Right atrium auricular region (tissue), 2 donors: Measurements from ENCODE around the gene ID4. TPM values are rescaled to one million over a fixed set of nuclear protein-coding genes. Genes with fewer than 3 reads are reported as not detected.

ENCODE experiments used
- DNase-seq: peaks from one replicate; pipeline ENCODE4 v3.0.0-alpha.2; 2019; ENCODE audit warnings: low spot score
- H3K27ac ChIP-seq, 2 donors: fragments of 200-600 bp; sonication (generic); 1 replicate in 1 of 2; 2 replicates in 1 of 2; pipeline ENCODE4 v1.5.1; 2016 to 2019
- H3K27me3 ChIP-seq, 2 donors: fragments of 200-600 bp; sonication (generic); one replicate each; pipeline versions ENCODE4 v1.5.1 to v1.6.0; 2017 to 2019
- H3K36me3 ChIP-seq: fragments of 200-600 bp; sonication (generic); one replicate; pipeline ENCODE4 v1.5.1; 2016
- H3K4me1 ChIP-seq, 2 donors: fragments of 200-600 bp; sonication (generic); one replicate each; pipeline versions ENCODE4 v1.5.1 to v1.6.0; 2017 to 2019
- H3K4me3 ChIP-seq, 2 donors: fragments of 200-600 bp; sonication (generic); 1 replicate in 1 of 2; 2 replicates in 1 of 2; pipeline ENCODE4 v1.5.1; 2017 to 2019; ENCODE audit warnings: mild to moderate bottlenecking in 1 of 2, moderate library complexity in 1 of 2
- H3K9me3 ChIP-seq, 2 donors: fragments of 200-600 bp; sonication (generic); one replicate each; pipeline ENCODE4 v1.5.1; 2019
- CTCF ChIP-seq, 2 donors: fragments of 200-600 bp; sonication (generic); IDR thresholded peaks; one replicate each; pipeline ENCODE4 v1.5.1; 2019; ENCODE audit warnings: antibody characterized with exemption in 2 of 2
- total RNA-seq, 2 donors: library from RNA; depleted of rRNA; stranded (reverse); fragments of >200 nt; gene quantifications; one replicate each; pipeline ENCODE4 v1.1.0, GENCODE V29; 2016

ID4 gene
- total RNA-seq, 2 donors from 2014 or later = 19.0 to 83.2 TPM

DNA sequence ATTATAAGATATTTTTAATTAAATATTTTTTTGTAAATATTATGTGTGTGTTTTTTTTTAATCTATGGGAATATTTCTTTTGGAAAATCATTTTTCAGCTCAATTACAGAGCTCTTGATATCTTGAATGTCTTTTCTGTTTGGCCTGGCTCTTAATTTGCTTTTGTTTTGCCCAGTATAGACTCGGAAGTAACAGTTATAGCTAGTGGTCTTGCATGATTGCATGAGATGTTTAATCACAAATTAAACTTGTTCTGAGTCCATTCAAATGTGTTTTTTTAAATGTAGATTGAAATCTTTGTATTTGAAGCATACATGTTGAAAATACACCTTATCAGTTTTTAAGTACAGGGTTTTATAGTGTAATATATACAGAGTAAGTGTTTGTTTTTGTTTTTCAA lies 2.6 kb downstream of the ID4 start:
- Histone ChIP-seq H3K9me3 (no peaks in the 10 kb centered on the region), H3K27ac (peak overlapping the region; percentile 20 to 92), H3K36me3 (no peaks in the 10 kb centered on the region), H3K4me3 (peak overlapping the region; percentile 72 to 78), H3K4me1 (peaks cover 0 to 10% of the 10 kb centered on the region in 2 donors), H3K27me3 (no peaks in the 10 kb centered on the region)
- no peak for TF ChIP-seq CTCF (IDR thresholded peaks at IDR 0.05)
- no peak for DNase-seq

GRCh38 chr6:19841181-19841580 lies 4.0 kb downstream of the ID4 start:
- Histone ChIP-seq H3K4me1 (peaks cover 0 to 10% of the 10 kb centered on the region in 2 donors), H3K36me3 (no peaks in the 10 kb centered on the region), H3K27me3 (no peaks in the 10 kb centered on the region), H3K27ac (peak overlapping the region in 1 of 2 donors; percentile 14), H3K9me3 (no peaks in the 10 kb centered on the region), H3K4me3 (no peak overlapping the region)
- no peak for TF ChIP-seq CTCF (IDR thresholded peaks at IDR 0.05)
- DNase-seq = no peak

GRCh38 chr6:19842030-19842615 lies 5.0 kb downstream of the ID4 start:
- Histone ChIP-seq H3K27ac (no peak overlapping the region), H3K9me3 (no peaks in the 10 kb centered on the region), H3K27me3 (no peaks in the 10 kb centered on the region), H3K4me3 (no peak overlapping the region), H3K36me3 (no peaks in the 10 kb centered on the region), H3K4me1 (peaks cover 0 to 10% of the 10 kb centered on the region in 2 donors)
- TF ChIP-seq CTCF (IDR thresholded peaks at IDR 0.05) = no peak
- no peak for DNase-seq

- Histone ChIP-seq H3K9me3 (no peaks in the 10 kb centered on the region), H3K27me3 (no peaks in the 10 kb centered on the region), H3K36me3 (no peaks in the 10 kb centered on the region), H3K4me1 (no peaks in the 10 kb centered on the region), H3K27ac (peak overlapping the region in 1 of 2 donors; percentile 17), H3K4me3 (no peak overlapping the region)
- no peak for TF ChIP-seq CTCF (IDR thresholded peaks at IDR 0.05)
- DNase-seq = no peak
Measured at GRCh38 chr6:19844689-19845088, 7.5 kb downstream of the ID4 start.

- TF ChIP-seq CTCF (IDR thresholded peaks at IDR 0.05) = no peak
- no peaks in the 10 kb centered on the region for H3K9me3 ChIP-seq
- H3K36me3 ChIP-seq = no peaks in the 10 kb centered on the region
- DNase-seq = no peak
- no peaks in the 10 kb centered on the region for H3K27me3 ChIP-seq
- no peak overlapping the region for H3K4me3 ChIP-seq
- no peaks in the 10 kb centered on the region for H3K4me1 ChIP-seq
- H3K27ac ChIP-seq = peak overlapping the region in 1 of 2 donors; percentile 28
Measured at GRCh38 chr6:19845266-19846041, 8.3 kb downstream of the ID4 start.
